Measurements from ENCODE around the gene TIMMDC1. TPM values are rescaled to one million over a fixed set of nuclear protein-coding genes. Genes with fewer than 3 reads are reported as not detected.

TIMMDC1 gene, protein sequence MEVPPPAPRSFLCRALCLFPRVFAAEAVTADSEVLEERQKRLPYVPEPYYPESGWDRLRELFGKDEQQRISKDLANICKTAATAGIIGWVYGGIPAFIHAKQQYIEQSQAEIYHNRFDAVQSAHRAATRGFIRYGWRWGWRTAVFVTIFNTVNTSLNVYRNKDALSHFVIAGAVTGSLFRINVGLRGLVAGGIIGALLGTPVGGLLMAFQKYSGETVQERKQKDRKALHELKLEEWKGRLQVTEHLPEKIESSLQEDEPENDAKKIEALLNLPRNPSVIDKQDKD
- 93.6 and 101 TPM in 2 replicates for total RNA-seq

DNA sequence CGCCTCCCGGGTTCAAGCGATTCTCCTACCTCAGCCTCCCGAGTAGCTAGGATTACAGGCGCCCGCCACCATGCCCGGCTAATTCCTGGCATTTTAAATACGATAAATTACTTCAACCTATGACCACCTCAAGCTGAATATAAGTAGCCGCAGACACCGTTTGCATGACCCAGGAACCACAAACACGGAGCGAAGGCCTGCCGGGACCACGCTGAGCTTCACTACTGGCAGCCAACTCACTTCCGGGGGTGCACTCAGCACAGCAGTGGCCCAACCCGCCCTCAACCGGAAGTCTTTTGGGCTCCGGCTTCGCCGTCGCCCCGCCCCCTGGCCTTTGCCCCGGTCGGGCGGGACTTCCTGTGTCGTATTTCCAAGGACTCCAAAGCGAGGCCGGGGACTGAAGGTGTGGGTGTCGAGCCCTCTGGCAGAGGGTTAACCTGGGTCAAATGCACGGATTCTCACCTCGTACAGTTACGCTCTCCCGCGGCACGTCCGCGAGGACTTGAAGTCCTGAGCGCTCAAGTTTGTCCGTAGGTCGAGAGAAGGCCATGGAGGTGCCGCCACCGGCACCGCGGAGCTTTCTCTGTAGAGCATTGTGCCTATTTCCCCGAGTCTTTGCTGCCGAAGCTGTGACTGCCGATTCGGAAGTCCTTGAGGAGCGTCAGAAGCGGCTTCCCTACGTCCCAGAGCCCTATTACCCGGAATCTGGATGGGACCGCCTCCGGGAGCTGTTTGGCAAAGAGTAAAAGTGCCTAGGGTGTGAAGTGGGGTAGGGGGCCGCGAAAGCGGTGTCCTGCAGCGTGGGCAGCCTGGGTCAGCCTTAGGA, at the start of gene TIMMDC1:
Gene TIMMDC1, plus strand, starts transcription at position 362 of the 826 bp plus-strand sequence. Its CDS starts 187 bp downstream, at position 549.
- Mint-ChIP-seq H3K27ac (peak within 1 kb of the TSS; percentile 95), H3K36me3 (ENCODE audit: low read depth) (peaks cover 29% of the 10 kb centered on the region), H3K27me3 (ENCODE audit: low read depth) (no peaks in the 10 kb centered on the region), H3K9me3 (no peaks in the 10 kb centered on the region), H3K4me1 (ENCODE audit: low read depth) (peaks cover 32% of the 10 kb centered on the region), H3K4me3 (ENCODE audit: low read depth) (peak within 1 kb of the TSS; percentile 96)
- intact Hi-C loops (cut with micrococcal nuclease): loop anchor here (1.0 to 5.0 kb wide), 9 partner anchors 10 to 597 kb away; partner anchors contain the start of genes ARHGAP31, B4GALT4, CFAP91 and COX17
- DNase-seq (ENCODE audit: low spot score): peak; percentile 96

- Mint-ChIP-seq H3K9me3 (no peaks in the 10 kb centered on the region), H3K27me3 (ENCODE audit: low read depth) (no peaks in the 10 kb centered on the region), H3K4me3 (ENCODE audit: low read depth) (no peak overlapping the region), H3K27ac (no peak overlapping the region), H3K36me3 (ENCODE audit: low read depth) (peaks cover 69% of the 10 kb centered on the region), H3K4me1 (ENCODE audit: low read depth) (peaks cover 10% of the 10 kb centered on the region)
- intact Hi-C loops (cut with micrococcal nuclease): no loop called here
- DNase-seq (ENCODE audit: low spot score): no peak
Measured at GRCh38 chr3:119453822-119454221, 44.5 kb upstream of the TIMMDC1 start.

DNA sequence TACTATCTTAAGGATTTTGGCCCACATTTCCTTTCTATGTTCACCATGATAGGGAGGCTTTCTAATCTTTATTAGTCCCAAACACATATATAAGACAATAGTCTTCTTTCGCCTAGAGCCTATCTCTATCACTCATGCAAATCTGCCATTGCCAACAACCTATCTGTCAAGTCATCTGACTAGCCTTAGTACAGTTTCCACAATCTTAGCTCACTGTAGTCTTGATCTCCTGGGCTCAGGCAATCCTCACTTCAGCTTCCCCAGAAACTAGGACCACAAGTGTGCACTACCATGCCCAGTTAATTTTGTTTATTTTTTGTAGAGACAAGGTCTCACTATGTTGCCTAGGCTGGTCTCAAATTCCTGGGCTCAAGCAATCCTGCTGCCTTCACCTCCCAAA, 41.9 kb upstream of the TIMMDC1 start:
- H3K4me1 Mint-ChIP-seq (ENCODE audit: low read depth): peaks cover 26% of the 10 kb centered on the region
- no peak overlapping the region for H3K4me3 Mint-ChIP-seq (ENCODE audit: low read depth)
- peaks cover 77% of the 10 kb centered on the region for H3K36me3 Mint-ChIP-seq (ENCODE audit: low read depth)
- H3K27ac Mint-ChIP-seq: no peak overlapping the region
- DNase-seq (ENCODE audit: low spot score): no peak
- no peaks in the 10 kb centered on the region for H3K9me3 Mint-ChIP-seq
- no peaks in the 10 kb centered on the region for H3K27me3 Mint-ChIP-seq (ENCODE audit: low read depth)
- intact Hi-C loops (cut with micrococcal nuclease): no loop called here

GRCh38 chr3:119457246-119457645, 41.1 kb upstream of the TIMMDC1 start:
- Mint-ChIP-seq H3K27me3 (ENCODE audit: low read depth) (no peaks in the 10 kb centered on the region), H3K4me1 (ENCODE audit: low read depth) (peaks cover 31% of the 10 kb centered on the region), H3K36me3 (ENCODE audit: low read depth) (peaks cover 77% of the 10 kb centered on the region), H3K27ac (no peak overlapping the region), H3K4me3 (ENCODE audit: low read depth) (no peak overlapping the region), H3K9me3 (no peaks in the 10 kb centered on the region)
- DNase-seq (ENCODE audit: low spot score): no peak
- intact Hi-C loops (cut with micrococcal nuclease): no loop called here

DNA sequence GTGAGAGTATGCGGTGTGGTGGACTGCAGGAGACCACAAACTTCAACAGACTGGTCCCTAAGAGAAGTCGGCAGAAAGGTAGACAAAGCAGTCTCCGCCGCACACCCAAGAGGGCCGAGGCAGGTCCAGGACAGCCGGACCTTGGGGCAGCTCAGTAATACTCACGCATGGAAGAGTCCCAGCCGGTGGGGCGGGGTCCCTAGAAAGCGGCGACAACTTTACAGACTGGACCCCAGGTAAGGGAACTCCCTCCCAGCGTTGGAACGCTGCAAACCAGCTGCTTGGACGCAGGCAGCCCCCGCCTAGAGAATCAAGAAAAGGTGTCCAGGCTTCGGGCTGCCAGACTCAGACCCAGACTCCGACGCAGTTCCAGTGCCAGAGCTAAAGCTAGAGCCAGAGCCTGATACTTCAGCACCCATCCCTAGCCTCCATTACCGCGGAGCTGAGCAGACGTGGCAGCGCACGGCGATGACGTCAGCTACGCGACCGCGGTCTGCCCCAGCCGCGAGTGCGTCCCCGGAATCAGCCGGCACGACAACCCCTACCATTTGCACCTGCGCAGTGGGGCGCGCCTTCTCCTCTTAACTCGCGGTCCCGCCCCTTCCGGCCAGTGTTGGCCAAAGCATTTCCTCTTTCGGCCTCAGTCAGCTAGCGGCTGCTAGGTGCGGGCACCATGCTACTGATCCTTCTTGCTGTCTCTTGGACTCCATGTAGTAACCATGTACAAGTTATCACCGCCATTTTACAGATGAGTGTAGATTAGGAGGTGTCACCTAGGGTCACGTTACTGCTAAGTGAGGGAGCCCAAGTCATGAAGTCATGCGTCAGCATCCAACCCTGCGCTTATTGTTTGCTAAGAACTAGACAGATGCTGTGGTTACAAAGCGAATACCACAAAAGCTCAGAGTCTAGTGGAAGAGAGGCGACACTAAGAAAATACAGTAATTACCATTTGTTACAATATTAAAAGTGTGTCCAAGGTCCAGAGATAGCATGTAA, 34.9 kb upstream of the TIMMDC1 start, which contains the start of gene TMEM39A:
Gene TMEM39A, minus strand, starts transcription at position 445 of the 999 bp plus-strand sequence. CDS start 1,541 bp downstream, outside the sequence.
- Mint-ChIP-seq H3K4me3 (ENCODE audit: low read depth) (peak within 1 kb of the TSS; percentile 95), H3K27me3 (ENCODE audit: low read depth) (no peaks in the 10 kb centered on the region), H3K27ac (peak within 1 kb of the TSS; percentile 97), H3K4me1 (ENCODE audit: low read depth) (peaks cover 38% of the 10 kb centered on the region), H3K9me3 (peaks cover 3% of the 10 kb centered on the region), H3K36me3 (ENCODE audit: low read depth) (peaks cover 38% of the 10 kb centered on the region)
- intact Hi-C loops (cut with micrococcal nuclease): loop anchor here (1.0 to 10.0 kb wide), 9 partner anchors 35 to 1281 kb away; partner anchors contain the start of genes ARHGAP31, B4GALT4, COX17 and GTF2E1
- peak; percentile 98 for DNase-seq (ENCODE audit: low spot score)

- intact Hi-C loops (cut with micrococcal nuclease): loop anchor here (1.0 to 10.0 kb wide), 5 partner anchors 30 to 1277 kb away; partner anchors contain the start of genes CD80, GTF2E1, RABL3 and TIMMDC1
- H3K9me3 Mint-ChIP-seq: peaks cover 3% of the 10 kb centered on the region
- H3K36me3 Mint-ChIP-seq (ENCODE audit: low read depth): peaks cover 18% of the 10 kb centered on the region
- peaks cover 34% of the 10 kb centered on the region for H3K4me1 Mint-ChIP-seq (ENCODE audit: low read depth)
- no peaks in the 10 kb centered on the region for H3K27me3 Mint-ChIP-seq (ENCODE audit: low read depth)
- H3K27ac Mint-ChIP-seq: peak overlapping the region; percentile 87
- no peak for DNase-seq (ENCODE audit: low spot score)
- H3K4me3 Mint-ChIP-seq (ENCODE audit: low read depth): peak overlapping the region; percentile 92
Measured at GRCh38 chr3:119468041-119468440, 30.3 kb upstream of the TIMMDC1 start.

- peak overlapping the region; percentile 88 for H3K27ac Mint-ChIP-seq
- H3K27me3 Mint-ChIP-seq (ENCODE audit: low read depth): no peaks in the 10 kb centered on the region
- intact Hi-C loops (cut with micrococcal nuclease): loop anchor here (1.0 to 10.0 kb wide), 6 partner anchors 39 to 1275 kb away; partner anchors contain the start of genes CD80, COX17, GTF2E1 and RABL3
- H3K4me1 Mint-ChIP-seq (ENCODE audit: low read depth): peaks cover 26% of the 10 kb centered on the region
- H3K4me3 Mint-ChIP-seq (ENCODE audit: low read depth): peak overlapping the region; percentile 92
- H3K9me3 Mint-ChIP-seq: no peaks in the 10 kb centered on the region
- peaks cover 14% of the 10 kb centered on the region for H3K36me3 Mint-ChIP-seq (ENCODE audit: low read depth)
- no peak for DNase-seq (ENCODE audit: low spot score)
Measured at GRCh38 chr3:119469418-119470189, 28.7 kb upstream of the TIMMDC1 start.

DNA sequence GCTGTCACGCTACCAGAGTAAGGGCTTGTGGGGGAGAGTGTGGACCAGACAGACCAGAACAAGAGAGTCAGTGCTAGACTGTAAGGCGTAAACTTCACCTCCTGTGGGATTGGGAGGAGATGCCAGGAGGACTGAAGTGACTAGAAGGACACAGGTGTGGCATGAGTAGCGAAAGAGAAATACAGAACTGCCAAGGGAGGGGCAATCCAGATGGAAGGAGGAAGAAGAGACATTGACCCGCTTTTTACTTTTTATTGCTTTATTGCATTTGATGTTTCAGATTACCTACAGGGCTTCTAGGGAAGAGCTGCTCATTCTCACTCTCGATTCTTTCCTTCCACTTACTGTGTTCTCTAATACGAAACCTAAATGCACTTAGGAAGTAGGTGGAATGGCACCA, 27.5 kb upstream of the TIMMDC1 start:
- peak overlapping the region; percentile 48 for H3K4me3 Mint-ChIP-seq (ENCODE audit: low read depth)
- H3K9me3 Mint-ChIP-seq: no peaks in the 10 kb centered on the region
- peaks cover 26% of the 10 kb centered on the region for H3K4me1 Mint-ChIP-seq (ENCODE audit: low read depth)
- no peak for DNase-seq (ENCODE audit: low spot score)
- H3K27ac Mint-ChIP-seq: peak overlapping the region; percentile 47
- intact Hi-C loops (cut with micrococcal nuclease): no loop called here
- H3K27me3 Mint-ChIP-seq (ENCODE audit: low read depth): no peaks in the 10 kb centered on the region
- H3K36me3 Mint-ChIP-seq (ENCODE audit: low read depth): peaks cover 19% of the 10 kb centered on the region

DNA sequence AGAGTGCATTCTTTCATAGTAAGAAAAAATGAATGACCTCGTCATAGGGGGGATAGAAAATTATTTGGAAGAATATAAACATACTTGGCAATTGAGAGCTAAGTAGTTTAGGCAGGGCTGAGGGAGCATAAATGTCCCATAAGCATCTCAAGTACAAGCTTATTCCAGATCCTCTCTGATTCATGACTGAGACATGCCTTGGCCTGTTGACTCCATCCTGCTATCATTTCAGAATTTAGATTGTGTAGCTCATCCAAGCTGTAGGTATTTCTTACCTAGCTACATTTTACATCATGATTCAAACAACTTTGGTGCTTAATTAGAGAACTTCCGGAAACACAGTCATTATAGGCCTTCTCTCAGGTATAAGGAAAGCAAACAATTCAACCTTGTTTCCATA, 17.3 kb upstream of the TIMMDC1 start:
- peaks cover 48% of the 10 kb centered on the region for H3K36me3 Mint-ChIP-seq (ENCODE audit: low read depth)

GRCh38 chr3:119483101-119483500, 15.2 kb upstream of the TIMMDC1 start:
- no peaks in the 10 kb centered on the region for H3K27me3 Mint-ChIP-seq (ENCODE audit: low read depth)
- no peak overlapping the region for H3K27ac Mint-ChIP-seq
- intact Hi-C loops (cut with micrococcal nuclease): no loop called here
- H3K36me3 Mint-ChIP-seq (ENCODE audit: low read depth): peaks cover 45% of the 10 kb centered on the region
- H3K4me3 Mint-ChIP-seq (ENCODE audit: low read depth): no peak overlapping the region
- peaks cover 3% of the 10 kb centered on the region for H3K4me1 Mint-ChIP-seq (ENCODE audit: low read depth)
- no peak for DNase-seq (ENCODE audit: low spot score)
- H3K9me3 Mint-ChIP-seq: no peaks in the 10 kb centered on the region

More for the DNA sequence above, 17.3 kb upstream of the TIMMDC1 start:
- Mint-ChIP-seq H3K27me3 (ENCODE audit: low read depth) (no peaks in the 10 kb centered on the region), H3K9me3 (no peaks in the 10 kb centered on the region), H3K4me3 (ENCODE audit: low read depth) (no peak overlapping the region), H3K4me1 (ENCODE audit: low read depth) (peaks cover 4% of the 10 kb centered on the region), H3K27ac (no peak overlapping the region)
- DNase-seq (ENCODE audit: low spot score): no peak
- intact Hi-C loops (cut with micrococcal nuclease): no loop called here

DNA sequence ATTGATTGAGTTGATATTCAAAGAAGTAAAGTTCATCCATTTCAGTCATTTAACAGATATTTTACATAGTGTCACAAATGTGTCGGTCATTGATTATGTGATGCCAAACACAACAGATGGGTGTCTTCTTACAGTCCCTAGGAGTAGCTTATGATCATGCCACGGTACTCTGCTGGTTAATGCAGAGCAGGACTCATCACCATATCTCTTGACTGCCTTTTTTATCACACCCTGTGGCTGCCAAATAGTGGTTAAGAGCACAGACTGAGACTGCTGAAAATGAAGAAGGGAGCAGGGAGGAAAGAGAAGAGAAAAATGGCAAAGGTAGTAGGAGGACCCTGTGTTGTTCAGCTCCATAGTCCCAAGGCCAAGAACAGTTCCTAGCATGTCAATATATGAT, 12.8 kb upstream of the TIMMDC1 start:
- Mint-ChIP-seq H3K27me3 (ENCODE audit: low read depth) (no peaks in the 10 kb centered on the region), H3K4me3 (ENCODE audit: low read depth) (no peak overlapping the region), H3K27ac (no peak overlapping the region), H3K4me1 (ENCODE audit: low read depth) (peaks cover 3% of the 10 kb centered on the region), H3K36me3 (ENCODE audit: low read depth) (peaks cover 51% of the 10 kb centered on the region), H3K9me3 (no peaks in the 10 kb centered on the region)
- intact Hi-C loops (cut with micrococcal nuclease): no loop called here
- no peak for DNase-seq (ENCODE audit: low spot score)
